Occipital lobe (tissue), 2 donors: ENCODE results near the gene MACO1. TPM values are rescaled to one million over a fixed set of nuclear protein-coding genes. Genes with fewer than 3 reads are reported as not detected.
"Not testable (repeated sequence)": the region's sequence is repeated elsewhere in the genome, so short reads cannot be mapped to it uniquely, and the experiment has no call there.

Experiments
- DNase-seq: peaks from one replicate; lab custom pipeline; 2025; lab: John Stamatoyannopoulos, UW
- total RNA-seq: library from RNA; depleted of rRNA; stranded (reverse); fragments of >200 nt; gene quantifications from one replicate; pipeline ENCODE4 v1.2.3, GENCODE V29; 2014

Gene MACO1
- total RNA-seq, 1 donor from 2014 or later: 93.7 TPM

GRCh38 chr1:25456502-25456901, 25.8 kb downstream of the MACO1 start:
- DNase-seq: no peak

DNA sequence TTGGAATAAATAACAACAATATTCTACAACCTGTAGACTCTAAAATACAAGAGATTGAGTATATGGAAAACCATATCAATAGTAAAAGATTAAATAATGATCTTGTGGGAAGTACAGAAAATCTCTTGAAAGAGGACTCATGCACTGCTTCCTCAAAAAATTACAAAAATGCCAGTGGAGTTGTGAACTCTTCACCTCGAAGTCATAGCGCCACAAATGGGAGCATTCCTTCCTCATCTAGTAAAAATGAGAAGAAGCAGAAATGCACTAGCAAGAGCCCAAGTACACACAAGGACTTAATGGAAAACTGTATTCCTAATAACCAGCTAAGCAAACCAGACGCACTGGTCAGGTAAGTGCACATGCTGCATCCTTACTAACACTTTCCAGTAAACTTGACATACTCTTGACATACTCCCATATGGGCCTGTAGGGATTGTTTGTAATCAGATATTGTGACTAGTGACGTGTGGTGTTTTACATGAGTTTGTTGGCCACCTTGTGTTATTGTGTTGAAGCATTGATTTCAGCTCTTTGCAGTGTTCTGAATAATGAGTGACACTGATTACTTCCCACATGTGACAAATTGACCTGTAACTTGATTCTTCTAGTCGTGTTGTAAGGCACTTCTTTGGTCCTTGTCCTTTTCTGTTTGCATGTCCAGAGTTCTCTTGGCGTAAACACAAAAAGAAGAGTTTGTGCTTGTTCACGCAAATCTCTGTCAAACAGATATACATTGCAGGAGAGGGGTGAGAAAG, 28.0 kb downstream of the MACO1 start:
- DNase-seq: no peak

DNA sequence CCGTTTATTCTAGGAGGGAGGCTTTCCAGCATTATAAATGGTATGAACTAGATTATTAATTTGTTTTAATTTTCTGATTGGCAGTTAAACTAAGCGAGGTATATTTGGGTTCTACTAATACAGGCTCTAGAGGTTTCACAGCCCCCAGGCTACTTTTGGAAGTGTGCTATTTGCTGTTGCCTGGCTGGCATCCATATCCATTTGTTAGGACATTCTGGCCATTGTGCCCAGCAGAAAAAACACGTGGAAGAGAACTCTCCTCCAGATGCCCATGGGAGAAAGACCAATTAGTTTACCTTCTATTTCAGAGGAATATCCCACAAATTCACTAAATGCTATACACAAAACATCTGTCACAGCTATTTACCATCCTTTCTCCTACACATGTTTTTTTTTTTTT, 29.3 kb downstream of the MACO1 start:
- no peak for DNase-seq

DNA sequence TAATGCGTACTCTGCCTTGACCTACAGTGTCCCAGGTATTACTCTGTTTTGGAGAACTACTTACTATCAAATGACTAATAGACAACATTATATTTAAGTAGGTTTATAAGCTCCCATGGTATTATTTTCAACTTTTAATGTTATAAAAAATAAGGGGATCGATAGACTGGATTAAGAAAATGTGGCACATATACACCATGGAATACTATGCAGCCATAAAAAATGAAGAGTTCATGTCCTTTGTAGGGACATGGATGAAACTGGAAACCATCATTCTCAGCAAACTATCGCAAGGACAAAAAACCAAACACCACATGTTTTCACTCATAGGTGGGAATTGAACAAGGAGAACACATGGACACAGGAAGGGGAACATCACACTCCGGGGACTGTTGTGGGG, 30.1 kb downstream of the MACO1 start:
- DNase-seq: not testable (repeated sequence)

DNA sequence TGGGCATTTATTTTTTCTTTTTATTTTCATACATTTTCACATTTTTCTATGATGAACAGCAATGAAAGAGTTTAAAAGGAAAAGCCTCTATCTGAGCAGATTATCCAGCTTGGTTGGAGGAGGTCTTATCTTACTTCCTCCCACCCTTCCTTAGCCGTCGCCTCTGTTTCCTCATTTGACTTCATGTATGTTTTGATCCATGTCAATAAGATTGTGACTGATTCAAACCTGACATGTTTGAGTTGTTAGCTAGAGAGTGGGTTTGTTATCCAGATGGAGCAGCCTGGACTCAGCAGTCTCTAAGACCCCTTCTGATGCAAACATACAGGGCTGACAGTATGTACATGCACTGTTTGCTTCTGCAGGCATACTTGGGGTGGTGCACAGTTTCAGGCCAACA, 31.2 kb downstream of the MACO1 start:
- DNase-seq: no peak

GRCh38 chr1:25462732-25463131, 32.0 kb downstream of the MACO1 start:
- no peak for DNase-seq

- DNase-seq: no peak
Measured at GRCh38 chr1:25467193-25467592, 36.5 kb downstream of the MACO1 start.

- DNase-seq: no peak
Measured at GRCh38 chr1:25467616-25468015, 36.9 kb downstream of the MACO1 start.

DNA sequence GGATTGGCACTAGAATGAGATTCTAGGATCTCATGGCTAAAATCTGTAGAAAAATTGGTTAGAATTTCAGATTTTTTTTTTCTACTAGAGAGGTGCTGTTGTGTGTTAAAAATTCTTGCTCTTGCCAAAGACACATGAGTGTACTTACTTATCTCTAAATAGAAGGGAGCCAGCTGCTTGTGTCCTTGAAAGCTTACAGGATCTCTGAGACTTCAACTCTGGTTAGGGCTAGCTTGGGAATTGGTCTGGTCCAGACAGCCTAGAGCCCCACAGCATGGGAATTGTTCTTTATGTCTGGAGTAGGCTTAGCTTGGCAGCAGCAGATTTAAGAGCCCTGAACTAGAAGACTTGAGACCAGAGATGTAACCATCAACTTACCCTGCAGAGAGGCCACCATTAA, 37.3 kb downstream of the MACO1 start:
- no peak for DNase-seq

GRCh38 chr1:25469177-25469576, 38.5 kb downstream of the MACO1 start:
- DNase-seq: no peak

DNA sequence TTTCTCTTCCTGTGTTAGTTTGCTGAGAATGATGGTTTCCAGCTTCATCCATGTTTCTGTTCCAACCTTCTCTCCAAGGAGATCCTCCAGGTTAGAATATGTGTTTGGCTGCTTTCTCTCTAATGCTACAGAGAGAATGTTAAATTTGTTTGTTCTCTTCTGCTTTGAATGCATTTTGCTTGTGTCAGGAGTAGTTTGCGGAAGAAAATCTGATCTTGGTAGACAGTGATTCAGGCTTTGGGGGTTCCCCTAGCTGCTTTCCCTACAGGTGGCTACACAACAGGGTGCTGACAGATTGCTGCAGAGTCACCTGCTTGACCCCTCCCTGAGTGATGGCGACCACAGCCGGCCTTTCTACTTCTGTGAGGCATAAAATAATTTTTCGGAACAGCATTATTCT, 41.8 kb downstream of the MACO1 start:
- DNase-seq: no peak

DNA sequence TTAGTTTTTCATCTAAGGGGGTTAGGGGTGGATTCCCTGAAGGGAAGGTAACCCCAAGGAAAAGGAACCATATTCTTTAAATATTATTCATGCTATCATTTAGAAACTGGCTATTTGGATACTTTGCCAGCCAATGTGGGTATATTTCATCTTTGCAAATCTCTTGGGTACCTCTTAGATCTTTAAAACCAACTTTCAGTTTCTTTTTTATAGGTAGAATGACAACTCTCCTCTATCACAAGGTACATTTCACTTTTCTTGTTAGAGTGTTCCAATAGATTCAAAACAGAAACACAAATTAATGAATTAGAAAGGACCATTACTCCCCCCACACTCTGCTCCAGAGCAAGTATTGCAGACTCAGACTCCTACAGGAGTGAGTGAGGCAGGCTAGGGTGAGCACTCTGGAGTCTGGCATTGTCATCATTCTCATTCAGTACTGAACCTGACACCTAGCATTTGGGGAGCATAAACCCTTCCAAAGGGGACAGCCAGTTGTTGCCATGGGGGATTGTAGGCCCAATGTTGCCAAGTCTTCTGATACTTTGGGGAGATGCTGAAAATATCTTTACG, 43.0 kb downstream of the MACO1 start:
- DNase-seq: no peak

- DNase-seq: no peak
Measured at GRCh38 chr1:25474439-25475047, 43.8 kb downstream of the MACO1 start.

DNA sequence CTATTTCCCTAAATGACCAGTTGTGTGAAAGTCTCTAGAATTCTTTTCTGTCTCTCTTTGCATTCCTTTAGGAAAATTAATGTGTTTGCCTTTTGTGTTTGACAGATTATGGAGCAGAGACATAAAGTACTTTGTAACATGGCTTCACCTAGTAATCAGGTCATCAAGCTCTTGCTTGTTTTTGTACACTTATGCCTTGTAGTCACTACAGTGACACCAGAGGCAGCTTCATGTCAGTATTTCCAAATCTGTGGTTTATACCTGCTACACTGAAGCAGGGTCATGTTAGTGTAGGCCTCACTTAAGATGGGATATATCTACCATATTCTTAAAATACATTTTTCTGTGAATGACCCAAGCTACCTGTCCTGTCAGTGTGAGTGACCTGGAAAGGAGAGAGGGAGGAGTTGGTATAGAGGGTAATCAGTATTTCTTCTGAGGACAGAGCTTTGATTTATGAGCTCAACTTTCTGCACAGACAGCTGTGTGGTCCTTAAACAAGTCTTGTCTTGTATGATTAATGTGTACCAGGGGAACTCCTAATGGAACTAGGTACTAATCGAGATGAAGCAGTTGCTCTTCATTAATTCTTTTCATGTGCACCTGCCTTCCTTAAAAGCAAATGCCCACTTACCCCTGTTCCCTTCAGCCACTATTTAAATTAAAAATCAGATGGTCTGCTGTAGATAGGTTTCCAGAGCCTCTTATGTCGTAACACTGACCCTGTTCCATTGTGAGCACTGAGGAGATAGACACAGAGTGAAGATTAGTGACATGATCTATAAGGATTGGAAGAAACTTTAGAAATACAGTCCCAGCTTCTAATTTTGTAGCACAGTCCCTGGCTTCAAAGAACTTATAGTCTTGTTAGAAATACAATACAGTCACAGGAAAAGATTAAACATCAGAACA, 45.7 kb downstream of the MACO1 start:
- DNase-seq: no peak

DNA sequence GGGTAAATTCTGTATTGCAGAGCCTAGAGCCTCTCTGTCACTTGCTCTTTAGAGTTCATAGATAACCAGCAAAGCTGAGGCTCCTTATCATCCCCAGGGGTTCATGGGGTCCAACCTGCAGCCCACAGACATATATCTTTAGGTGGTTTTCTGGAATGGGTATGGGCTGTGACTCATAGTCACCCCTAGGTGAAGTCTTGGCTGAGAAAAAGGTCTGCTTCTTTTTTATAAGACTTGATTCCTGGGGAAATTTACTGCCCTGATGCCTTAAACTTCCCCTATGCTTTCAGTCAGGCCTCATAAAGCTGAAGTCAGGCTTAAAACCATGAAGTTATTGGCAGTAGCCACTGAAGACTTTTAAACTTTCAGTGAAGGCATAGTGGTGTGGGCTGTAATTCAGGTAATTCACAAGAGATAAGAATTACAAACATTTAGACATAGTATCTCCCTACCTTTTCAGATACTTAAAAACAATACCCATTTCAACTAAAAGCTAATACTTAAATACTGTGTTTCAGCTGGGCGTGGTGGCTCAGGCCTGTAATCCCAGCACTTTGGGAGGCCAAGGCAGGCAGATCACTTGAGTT, 46.8 kb downstream of the MACO1 start:
- no peak for DNase-seq

GRCh38 chr1:25478633-25479032, 47.9 kb downstream of the MACO1 start:
- DNase-seq: no peak

DNA sequence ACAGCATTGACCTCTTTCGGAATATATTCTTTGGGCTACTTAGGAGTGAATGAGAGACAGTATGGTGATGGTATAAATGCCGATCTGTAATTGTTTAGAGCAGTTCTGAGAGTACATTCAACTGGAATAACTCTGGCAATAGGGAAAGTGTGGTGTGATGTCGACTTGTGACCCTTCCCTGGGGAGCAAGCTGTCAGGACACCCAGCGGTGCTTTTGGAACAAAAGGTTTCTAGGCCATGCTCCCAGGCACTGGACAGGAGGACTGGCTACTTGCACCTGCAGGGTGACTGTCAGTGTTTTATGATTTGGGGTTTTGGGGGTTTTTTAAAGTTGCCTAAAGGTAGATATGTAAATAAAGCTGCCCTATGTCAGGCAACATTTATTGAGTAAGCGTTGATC, 50.9 kb downstream of the MACO1 start:
- no peak for DNase-seq

DNA sequence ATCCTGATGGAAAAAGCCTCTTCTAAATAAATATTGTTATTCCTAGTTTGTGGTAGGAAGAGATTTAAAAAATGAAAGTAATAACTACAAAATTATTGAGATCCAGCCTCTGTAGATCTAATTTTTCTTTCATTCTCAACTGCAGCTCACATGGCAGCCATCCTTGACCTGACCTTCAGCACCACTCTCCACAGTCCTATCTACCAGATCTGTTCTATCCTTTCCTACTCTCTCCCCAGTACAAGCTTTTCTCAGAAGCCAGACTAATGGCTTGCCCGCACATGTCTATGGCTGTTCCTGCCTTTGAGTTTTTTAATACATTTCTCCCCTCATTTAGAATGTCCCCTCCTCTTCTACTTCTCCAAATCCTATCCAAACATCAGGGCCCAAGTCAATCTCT, 51.5 kb downstream of the MACO1 start:
- DNase-seq: no peak

DNA sequence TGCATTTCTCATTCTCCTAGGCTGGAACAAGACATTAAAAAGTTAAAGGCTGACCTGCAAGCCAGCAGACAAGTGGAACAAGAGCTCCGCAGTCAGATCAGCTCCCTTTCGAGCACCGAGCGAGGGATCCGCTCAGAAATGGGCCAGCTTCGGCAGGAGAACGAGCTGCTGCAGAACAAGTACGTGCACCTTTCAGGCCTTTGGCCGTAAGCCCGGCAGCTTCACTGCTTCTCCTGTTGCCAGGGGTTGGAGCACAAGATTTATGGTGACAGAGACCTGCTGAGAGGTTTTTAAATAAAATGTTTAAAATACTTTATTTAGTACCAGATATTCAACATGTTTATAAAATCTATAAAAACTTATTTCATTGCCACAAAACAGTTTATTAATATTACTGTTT, 53.4 kb downstream of the MACO1 start:
- peak; percentile 27 for DNase-seq

DNA sequence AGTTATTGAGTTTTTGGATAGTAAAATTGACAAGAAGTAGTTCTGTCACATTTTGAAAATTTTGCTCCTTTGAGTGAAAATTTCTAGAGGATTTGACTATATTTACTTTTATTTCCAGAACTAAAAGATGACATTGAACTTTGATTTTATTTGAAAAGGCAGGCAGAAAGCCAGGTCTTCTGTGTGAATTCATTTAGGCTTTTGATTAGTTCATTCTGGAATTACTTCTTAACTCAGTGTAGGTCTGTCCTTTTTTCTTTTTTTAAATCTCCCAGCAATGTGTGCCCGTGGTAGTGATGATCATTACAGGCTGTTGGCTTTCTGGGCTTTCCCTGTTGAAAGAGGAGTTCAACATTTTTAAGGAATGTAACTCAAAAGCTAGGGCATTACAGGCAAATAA, 53.8 kb downstream of the MACO1 start:
- DNase-seq: no peak

DNA sequence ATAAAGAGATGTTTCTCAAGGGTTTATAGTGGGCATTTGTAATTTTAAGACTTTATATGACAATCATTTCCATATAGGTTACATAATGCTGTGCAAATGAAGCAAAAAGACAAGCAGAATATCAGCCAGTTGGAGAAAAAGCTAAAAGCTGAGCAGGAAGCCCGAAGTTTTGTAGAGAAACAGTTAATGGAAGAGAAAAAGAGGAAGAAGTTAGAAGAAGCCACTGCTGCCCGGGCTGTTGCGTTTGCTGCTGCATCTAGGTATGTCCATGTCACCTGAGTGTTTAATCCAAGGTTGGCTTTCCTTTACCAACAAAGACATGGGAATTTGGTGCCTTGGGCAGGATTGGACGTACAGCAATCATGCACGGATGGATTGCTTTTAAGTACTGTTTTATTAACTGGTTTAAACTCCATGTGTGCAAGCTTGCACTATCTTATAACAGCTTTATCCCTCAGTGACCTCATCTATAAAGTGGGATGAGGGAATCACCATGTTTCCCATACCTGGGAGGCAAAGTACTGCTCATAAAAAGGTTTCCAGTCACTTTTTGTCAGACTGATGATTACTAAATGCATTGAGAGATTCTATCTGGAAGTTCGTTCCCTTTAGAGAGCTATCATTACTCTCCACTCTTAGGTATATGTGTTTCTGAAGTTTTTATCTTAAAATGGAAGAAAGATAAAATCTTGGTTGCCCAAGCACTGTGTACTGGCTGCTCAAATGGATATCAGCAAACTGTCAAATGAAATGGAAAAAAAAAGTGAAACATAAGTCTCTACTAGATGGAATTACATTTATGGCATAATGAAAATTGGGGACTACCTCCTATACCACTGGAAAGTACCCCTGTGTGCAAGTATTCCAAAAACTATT, 55.1 kb downstream of the MACO1 start:
- no peak for DNase-seq
